K562 (cell line): ENCODE data around the gene IL26. TPM values are rescaled to one million over a fixed set of nuclear protein-coding genes. Genes with fewer than 3 reads are reported as not detected.
A peak's percentile ranks its signal among the peaks of the same experiment; 100 is the strongest.

ENCODE experiments used
- ATAC-seq: fragments of 200-7000 bp; cut with Tn5 transposase; 3 replicates; pipeline ENCODE4 v1.9.1; 2020; ENCODE audit warnings: moderate library complexity
- BruUV-seq: library from RNA; stranded (reverse); fragments of 400-500 nt; replicated peaks from 2 replicates; lab custom pipeline; 2021; lab: Mats Ljungman, UMichigan
- CTCF ChIA-PET: fragments of 300-600 bp; formaldehyde crosslinking; extraction: SDS; loops from one replicate; lab custom pipeline; 2021; ENCODE audit warnings: low intra/inter-chr PET ratio; lab: Yijun Ruan, JAX
- POLR2A ChIA-PET: fragments of 300-600, 350-650 bp; sonication (Branson Sonifier 250); formaldehyde crosslinking; extraction: SDS; loops from one replicate; lab custom pipeline; 2021; ENCODE audit warnings: antibody characterized with exemption, inconsistent platforms; lab: Yijun Ruan, JAX
- DNase-seq, 4 experiments: peaks; one replicate each; pipeline versions ENCODE4 v3.0.0 to v3.0.0-alpha.2; 2011 to 2018; ENCODE audit warnings: low spot score in 3 of 4, mixed read lengths in 3 of 4; ENCODE audit errors: extremely low read depth in 1 of 4
- FAIRE-seq: peaks from 2 replicates; lab custom pipeline; 2011; peaks lifted over from hg19 to GRCh38; lab: Jason Lieb, UNC
- H2AFZ ChIP-seq: 2 replicates; pipeline ENCODE4 v1.6.0; 2011; ENCODE audit warnings: low read depth, low read length, control low read depth, inconsistent platforms
- H3K27ac ChIP-seq: fragments of 200-600 bp; 3 replicates; pipeline ENCODE4 v1.8.0; 2011; ENCODE audit warnings: low read depth, mild to moderate bottlenecking, control low read depth, inconsistent platforms, low read length, moderate library complexity, mixed read lengths; ENCODE audit errors: extremely low read depth
- H3K27me3 ChIP-seq, 2 experiments: fragments of 300-600 bp in 1 of 2; 2 replicates in 1 of 2; 3 replicates in 1 of 2; pipeline versions ENCODE4 v1.6.0 to v1.8.0; 2011; ENCODE audit warnings: inconsistent platforms in 2 of 2, low read length in 2 of 2, mild to moderate bottlenecking in 1 of 2, mixed read lengths in 1 of 2, moderate library complexity in 1 of 2; ENCODE audit not compliant: control insufficient read depth in 2 of 2, insufficient read depth in 2 of 2
- H3K36me3 ChIP-seq: fragments of 300-600 bp; 3 replicates; pipeline ENCODE4 v1.8.0; 2011; ENCODE audit warnings: mild to moderate bottlenecking, low read length, inconsistent platforms; ENCODE audit not compliant: control insufficient read depth, insufficient read depth
- H3K4me1 ChIP-seq, 2 experiments: fragments of 200-600 bp in 1 of 2; replicated peaks in 1 of 2; 2 replicates in 1 of 2; 3 replicates in 1 of 2; pipeline versions ENCODE4 v1.5.1 to v1.8.0; 2011; ENCODE audit warnings: inconsistent platforms in 2 of 2, low read length in 2 of 2, mild to moderate bottlenecking in 1 of 2, mixed read lengths in 1 of 2, moderate library complexity in 1 of 2; ENCODE audit not compliant: control insufficient read depth in 2 of 2, insufficient read depth in 2 of 2
- H3K4me2 ChIP-seq: 2 replicates; pipeline ENCODE4 v1.6.1; 2011; ENCODE audit warnings: low read length, control low read depth, inconsistent platforms, mixed read lengths; ENCODE audit not compliant: insufficient read depth
- H3K4me3 ChIP-seq: fragments of 200-600 bp; sonication (generic), shearing (Covaris generic); 2 replicates; pipeline ENCODE4 v1.5.1; 2016; ENCODE audit warnings: control low read depth, inconsistent platforms
- H3K79me2 ChIP-seq: fragments of 200-600 bp; 3 replicates; pipeline ENCODE4 v1.8.0; 2011; ENCODE audit warnings: low read length, inconsistent platforms; ENCODE audit not compliant: control insufficient read depth, insufficient read depth
- H3K9ac ChIP-seq, 2 experiments: 2 replicates each; pipeline versions ENCODE4 v1.6.0 to v1.6.1; 2011; ENCODE audit warnings: low read depth in 2 of 2, low read length in 2 of 2, control low read depth in 1 of 2, inconsistent platforms in 1 of 2, mild to moderate bottlenecking in 1 of 2, mixed read lengths in 1 of 2; ENCODE audit not compliant: insufficient read depth in 1 of 2
- H3K9me1 ChIP-seq: one replicate; pipeline ENCODE4 v1.6.0; 2011; ENCODE audit warnings: inconsistent platforms, mild to moderate bottlenecking, low read length, moderate library complexity; ENCODE audit not compliant: control insufficient read depth, insufficient read depth
- H3K9me3 ChIP-seq: replicated peaks from 2 replicates; pipeline ENCODE4 v1.5.1; 2011; ENCODE audit warnings: low read depth, low read length, inconsistent platforms; ENCODE audit not compliant: control insufficient read depth, insufficient read depth
- H4K20me1 ChIP-seq: replicated peaks from 2 replicates; pipeline ENCODE4 v1.6.1; 2011; ENCODE audit warnings: low read length, inconsistent platforms, mixed read lengths; ENCODE audit not compliant: control insufficient read depth, insufficient read depth
- CEBPG ChIP-seq, 3 experiments: fragments of 200-800 bp in 1 of 3; sonication (Bioruptor generic) in 1 of 3; sonication (generic) in 1 of 3; formaldehyde crosslinking in 1 of 3; IDR thresholded peaks in 2 of 3; conservative IDR thresholded peaks in 1 of 3; 2 replicates each; pipeline versions ENCODE4 v1.6.1 to v1.8.0; 2016 to 2022; ENCODE audit warnings: missing compliant biosample characterization in 2 of 3, missing genetic modification characterization in 2 of 3, mild to moderate bottlenecking in 1 of 3, missing genetic modification reagents in 1 of 3
- CLOCK ChIP-seq: fragments of 250-450 bp; sonication (Bioruptor Pico); IDR thresholded peaks from 2 replicates; pipeline ENCODE4 v1.4.0; 2020; ENCODE audit warnings: mild to moderate bottlenecking, moderate library complexity, borderline replicate concordance
- ETV6 ChIP-seq, 3 experiments: fragments of 150-350 bp in 1 of 3; sonication (generic) in 1 of 3; formaldehyde crosslinking in 1 of 3; IDR thresholded peaks; 2 replicates each; pipeline versions ENCODE4 v1.6.1 to v1.8.0; 2014 to 2022; ENCODE audit warnings: borderline replicate concordance in 2 of 3, low read depth in 2 of 3, antibody characterized with exemption in 1 of 3, low read length in 1 of 3, mild to moderate bottlenecking in 1 of 3, missing genetic modification reagents in 1 of 3
- GATAD2B ChIP-seq: fragments of 450-650 bp; IDR thresholded peaks from 2 replicates; pipeline ENCODE4 v1.6.1; 2017; ENCODE audit warnings: mild to moderate bottlenecking, borderline replicate concordance
- KLF16 ChIP-seq: IDR thresholded peaks from 2 replicates; pipeline ENCODE4 v1.6.1; 2016; ENCODE audit warnings: antibody characterized with exemption
- LCOR ChIP-seq: sonication (generic); formaldehyde crosslinking; IDR thresholded peaks from 2 replicates; pipeline ENCODE4 v1.8.0; 2022; ENCODE audit warnings: mild to moderate bottlenecking, missing genetic modification reagents
- RAD21 ChIP-seq, 2 experiments: fragments of 250-450 bp in 1 of 2; fragments of 450-650 bp in 1 of 2; sonication (Bioruptor Pico) in 1 of 2; formaldehyde crosslinking in 1 of 2; IDR thresholded peaks in 1 of 2; conservative IDR thresholded peaks in 1 of 2; 2 replicates each; pipeline versions ENCODE4 v1.4.0 to v1.8.0; 2020 to 2022; ENCODE audit warnings: mild to moderate bottlenecking in 2 of 2, moderate library complexity in 1 of 2
- SRSF7 ChIP-seq: fragments of 200-400 bp; formaldehyde crosslinking; optimal IDR thresholded peaks from 2 replicates; pipeline ENCODE3; 2017; ENCODE audit warnings: mild to moderate bottlenecking, low read depth, low read length
- TRIM24 ChIP-seq, 2 experiments: fragments of 450-650 bp; IDR thresholded peaks; 2 replicates each; pipeline ENCODE4 v1.6.1; 2016
- ZNF445 ChIP-seq: fragments of 250-450 bp; sonication (Bioruptor Pico); IDR thresholded peaks from 2 replicates; pipeline ENCODE4 v1.4.0; 2020; ENCODE audit warnings: low read depth, mild to moderate bottlenecking, moderate library complexity
- WGBS: fragments of 100-300 bp; shearing (Covaris generic); methylation state at CpG from one replicate; pipeline ENCODE4 v1.1.6; 2016; ENCODE audit warnings: low coverage, mixed read lengths; ENCODE audit not compliant: insufficient coverage; ENCODE audit errors: missing lambda C conversion rate; 5-methylcytosine and 5-hydroxymethylcytosine counted together
- in situ Hi-C: fragments of 300-500 bp; cut with MboI; formaldehyde crosslinking; loops from 4 replicates; pipeline ENCODE4 v1.15.0; 2018; ENCODE audit warnings: inconsistent platforms, mixed read lengths
- intact Hi-C: fragments of 100-400 bp; cut with micrococcal nuclease; formaldehyde crosslinking; loops from 2 replicates; pipeline ENCODE4 v1.14.2; 2022
- polyA plus RNA-seq, 8 experiments: library from polyadenylated mRNA; depleted of rRNA in 4 of 8; stranded (reverse) in 5 of 8; unstranded in 3 of 8; fragments of >200 nt; fragmentation: Nextera tagmentation in 2 of 8; fragmentation: Illumina TruSeq in 1 of 8; extraction: Ambion mirVana in 2 of 8; extraction: Trizol in 1 of 8; gene quantifications; 2 replicates each; pipeline versions ENCODE4 v1.2.1 to v1.2.3, GENCODE V29; 2011 to 2014; ENCODE audit warnings: inconsistent platforms in 1 of 8, missing spikeins in 1 of 8
- total RNA-seq, 7 experiments: library from RNA; depleted of rRNA in 6 of 7; stranded (reverse); fragments of >200 nt in 6 of 7; fragmentation: Illumina TruSeq in 2 of 7; extraction: Trizol in 2 of 7; gene quantifications; 2 replicates each; pipeline versions ENCODE4 v1.2.1 to v1.2.3, GENCODE V29; 2011 to 2021; ENCODE audit warnings: low replicate concordance in 1 of 7

IL26 gene
- total and polyA plus RNA-seq, 9 of the 15 experiments (the other 6 are each of a cell fraction or from before 2014, with no cell fraction given): not detected

DNA sequence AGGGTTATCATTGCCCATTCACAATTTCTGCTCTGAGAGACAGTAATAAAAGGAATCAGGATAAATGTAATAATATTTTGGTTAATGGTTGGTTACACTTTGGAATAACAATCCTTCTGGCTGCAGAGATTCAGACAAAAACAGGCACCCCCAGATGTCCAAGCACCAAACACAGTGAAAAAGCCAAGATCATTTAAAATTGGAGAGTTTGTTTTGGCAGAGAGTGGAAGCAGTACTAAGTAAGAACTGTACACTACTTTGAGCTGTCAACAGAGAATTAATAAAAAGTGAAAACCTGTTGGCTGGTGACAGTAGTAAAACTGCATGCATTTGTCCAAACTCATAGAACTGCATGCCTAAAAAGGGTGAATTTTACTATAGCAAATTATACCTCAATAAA is 43.4 kb upstream of the IL26 start:
- no peaks in the 10 kb centered on the region for H3K36me3 ChIP-seq
- no peak for ATAC-seq
- no peak for TF ChIP-seq ZNF445 (CRISPR knock-in tag)
- no peak for TF ChIP-seq ETV6 (IDR thresholded peaks at IDR 0.05; ENCODE audit: borderline replicate concordance in 1 of 2, low read depth in 2 of 2, low read length in 1 of 2)
- TF ChIP-seq ETV6 (CRISPR knock-in tag; IDR thresholded peaks at IDR 0.05; ENCODE audit: borderline replicate concordance): no peak
- TF ChIP-seq, all 486 proteins: peak for 0
- H3K9ac ChIP-seq: no peak overlapping the region
- ChIA-PET POLR2A (no interaction called here), CTCF (no interaction called here)
- intact Hi-C loops (no loop called here), in situ Hi-C loops (no loop called here)
- BruUV-seq: no TSS peak
- H3K27ac ChIP-seq: no peak overlapping the region
- H3K4me3 ChIP-seq: no peak overlapping the region
- DNase-seq (no peak), FAIRE-seq (no peak)
- H4K20me1 ChIP-seq: no peaks in the 10 kb centered on the region
- H3K4me2 ChIP-seq: no peak overlapping the region
- no peaks in the 10 kb centered on the region for H3K79me2 ChIP-seq
- peaks cover 7 to 16% of the 10 kb centered on the region in 2 experiments for H3K27me3 ChIP-seq
- no peaks in the 10 kb centered on the region for H3K9me1 ChIP-seq
- H3K9me3 ChIP-seq: no peaks in the 10 kb centered on the region
- H3K4me1 ChIP-seq: no peaks in the 10 kb centered on the region
- H2AFZ ChIP-seq: no peak overlapping the region

DNA sequence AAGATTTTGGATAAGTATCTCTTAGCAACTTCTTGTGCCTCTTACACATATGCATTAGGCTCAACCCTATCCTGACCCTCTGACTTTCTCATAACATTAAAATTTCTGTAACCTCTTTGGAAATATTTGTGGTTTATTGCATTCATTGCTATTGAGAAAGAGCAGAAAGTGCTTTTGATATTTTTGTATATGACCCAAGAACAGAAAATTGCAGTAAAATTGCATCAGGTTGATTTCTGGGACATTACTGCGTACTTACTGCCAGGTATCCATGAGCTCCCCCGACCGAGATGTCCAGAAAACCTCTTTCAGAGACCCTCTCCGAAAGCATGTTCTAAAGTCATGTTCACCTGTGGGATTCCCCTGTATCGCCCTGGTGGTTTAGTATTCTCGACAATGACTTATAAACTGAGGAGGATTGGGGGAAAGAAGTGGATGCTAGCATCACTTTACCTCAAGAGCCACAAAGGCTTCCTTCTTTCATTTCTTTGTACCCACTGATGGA is 42.3 kb upstream of the IL26 start:
- in situ Hi-C loops: no loop called here
- no peaks in the 10 kb centered on the region for H3K9me1 ChIP-seq
- intact Hi-C loops: no loop called here
- CTCF ChIA-PET: no interaction called here
- H3K36me3 ChIP-seq: no peaks in the 10 kb centered on the region
- no peak overlapping the region for H3K27ac ChIP-seq
- H2AFZ ChIP-seq: no peak overlapping the region
- H3K4me3 ChIP-seq: no peak overlapping the region
- peaks cover 7 to 20% of the 10 kb centered on the region in 2 experiments for H3K27me3 ChIP-seq
- no peaks in the 10 kb centered on the region for H3K9me3 ChIP-seq
- no peak for TF ChIP-seq KLF16
- peak in 1 of 2 experiments; percentile 57; a peak in 1 of 4 replicates for TF ChIP-seq TRIM24 (IDR thresholded peaks at IDR 0.05)
- TF ChIP-seq CEBPG (CRISPR knock-in tag; IDR thresholded peaks at IDR 0.05): peak; percentile 54
- TF ChIP-seq CEBPG (tag; conservative IDR thresholded peaks at IDR 0.05 in 1 of 2, IDR thresholded peaks at IDR 0.05 in 1 of 2): peak; percentile 31 to 83; a peak in 3 of 4 replicates
- TF ChIP-seq CLOCK (CRISPR knock-in tag): no peak
- TF ChIP-seq RAD21 (CRISPR knock-in tag; conservative IDR thresholded peaks at IDR 0.05 in 1 of 2, IDR thresholded peaks at IDR 0.05 in 1 of 2): no peak
- TF ChIP-seq SRSF7: no peak
- no peak for TF ChIP-seq LCOR (CRISPR knock-in tag)
- TF ChIP-seq GATAD2B: no peak
- TF ChIP-seq, all 486 proteins: peak for 2
- Histone ChIP-seq H3K4me2 (no peak overlapping the region), H3K9ac (no peak overlapping the region), H4K20me1 (no peaks in the 10 kb centered on the region), H3K4me1 (no peaks in the 10 kb centered on the region), H3K79me2 (no peaks in the 10 kb centered on the region)
- POLR2A ChIA-PET: no interaction called here
- WGBS: 4% methylated on average over 6 of the region's 6 CpGs
- no peak for DNase-seq
- FAIRE-seq: no peak
- no TSS peak for BruUV-seq
- ATAC-seq: no peak
